Activated CD4-positive, alpha-beta memory T cell treated with anti-CD3 and anti-CD28 coated beads, Interleukin-2, amount 10 ng/mL, durations not matched to agents 7 days and 5 days (primary cell): ENCODE data around the gene EVA1A. TPM values are rescaled to one million over a fixed set of nuclear protein-coding genes. Genes with fewer than 3 reads are reported as not detected.

ENCODE experiments used
- CTCF ChIA-PET: fragments of 350-600 bp; sonication (Branson Sonifier 250); formaldehyde crosslinking; loops from one replicate; lab custom pipeline; 2021; ENCODE audit warnings: antibody characterized with exemption, inconsistent platforms; lab: Charles Lee
- POLR2A ChIA-PET: fragments of 350-600 bp; sonication (Branson Sonifier 250); formaldehyde crosslinking; loops from one replicate; lab custom pipeline; 2021; ENCODE audit warnings: antibody characterized with exemption; lab: Charles Lee
- DNase-seq: peaks from one replicate; pipeline ENCODE4 v3.0.0-alpha.2; 2020
- H3K27ac Mint-ChIP-seq: one replicate; pipeline ENCODE4 v1.8.0; 2021; ENCODE audit warnings: mild to moderate bottlenecking, mixed read lengths
- H3K27me3 Mint-ChIP-seq: one replicate; pipeline ENCODE4 v1.8.0; 2021; ENCODE audit warnings: mixed read lengths
- H3K36me3 Mint-ChIP-seq: one replicate; pipeline ENCODE4 v1.8.0; 2021; ENCODE audit warnings: low read depth, mixed read lengths
- H3K4me1 Mint-ChIP-seq: one replicate; pipeline ENCODE4 v1.8.0; 2021; ENCODE audit warnings: mixed read lengths
- H3K4me3 Mint-ChIP-seq: one replicate; pipeline ENCODE4 v1.8.0; 2021; ENCODE audit warnings: mild to moderate bottlenecking, mixed read lengths
- H3K9me3 Mint-ChIP-seq: one replicate; pipeline ENCODE4 v1.8.0; 2021; ENCODE audit warnings: mixed read lengths
- total RNA-seq, 2 experiments: library from RNA; stranded (reverse); gene quantifications; one replicate each; pipeline ENCODE4 v1.2.3, GENCODE V29; 2021

EVA1A gene
- total RNA-seq, 2 experiments from 2014 or later = not detected

DNA sequence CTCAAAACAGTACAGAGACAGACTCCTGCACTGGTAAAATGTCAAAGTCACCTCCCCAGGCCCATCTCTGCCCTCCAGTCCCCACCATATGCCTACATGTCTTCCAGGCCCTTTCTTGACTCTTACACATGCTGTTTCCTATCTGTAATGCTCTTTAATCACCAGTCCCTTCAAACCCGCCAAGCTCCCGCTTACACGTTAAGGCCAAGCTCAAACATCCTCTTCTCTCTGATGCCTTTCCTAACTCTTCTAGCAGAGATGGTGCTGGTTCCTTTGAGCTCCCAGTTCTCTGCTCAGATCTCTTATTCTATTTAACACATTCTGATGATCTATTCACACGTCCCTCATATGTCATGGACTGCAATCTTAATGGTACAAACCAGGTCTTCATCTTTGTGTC, 5.0 kb downstream of the EVA1A start:
- DNase-seq = no peak
- CTCF ChIA-PET = interaction anchor here (0.9 to 1.3 kb wide), 2 partner anchors 9 to 53 kb away, joined by 3 read pairs; no protein-coding TSS in a partner anchor
- POLR2A ChIA-PET = no interaction called here
- Mint-ChIP-seq H3K27me3 (peaks cover 26% of the 10 kb centered on the region), H3K4me3 (no peak overlapping the region), H3K9me3 (no peaks in the 10 kb centered on the region), H3K4me1 (peaks cover 3% of the 10 kb centered on the region), H3K36me3 (no peaks in the 10 kb centered on the region), H3K27ac (no peak overlapping the region)

DNA sequence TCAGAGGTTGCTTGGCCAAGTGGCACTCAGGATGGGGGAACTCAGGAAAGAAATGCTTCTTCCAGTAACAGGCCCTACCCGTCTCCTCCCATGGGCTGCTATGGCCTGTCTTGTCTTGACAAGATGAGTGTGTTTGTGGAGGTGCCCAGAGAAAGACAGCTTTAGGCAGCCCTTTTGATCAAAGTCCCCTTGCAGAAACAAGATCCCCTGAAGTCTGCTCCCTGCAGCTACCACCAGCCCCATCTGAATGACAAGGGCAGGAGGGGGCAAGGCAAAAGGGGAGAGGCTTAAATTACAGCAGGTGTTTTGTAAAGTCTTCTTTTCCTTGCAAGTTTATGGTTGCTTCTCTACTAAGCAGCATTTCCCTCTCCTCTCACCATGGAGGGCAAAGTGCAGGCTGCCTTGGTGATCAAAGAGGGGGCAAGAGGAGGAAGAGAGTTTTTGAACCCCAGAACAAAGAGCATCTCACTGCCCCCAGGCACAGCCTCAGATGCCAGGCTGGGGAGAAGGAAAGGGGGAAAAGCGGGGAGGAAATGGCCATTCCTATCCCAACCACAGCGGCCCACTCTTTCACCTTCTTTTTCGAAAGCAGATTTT, 6.7 kb downstream of the EVA1A start:
- H3K9me3 Mint-ChIP-seq = no peaks in the 10 kb centered on the region
- no peak overlapping the region for H3K27ac Mint-ChIP-seq
- no peaks in the 10 kb centered on the region for H3K4me1 Mint-ChIP-seq
- H3K4me3 Mint-ChIP-seq = no peak overlapping the region
- POLR2A ChIA-PET = no interaction called here
- no peak for DNase-seq
- no peaks in the 10 kb centered on the region for H3K36me3 Mint-ChIP-seq
- CTCF ChIA-PET = no interaction called here
- peaks cover 20% of the 10 kb centered on the region for H3K27me3 Mint-ChIP-seq

DNA sequence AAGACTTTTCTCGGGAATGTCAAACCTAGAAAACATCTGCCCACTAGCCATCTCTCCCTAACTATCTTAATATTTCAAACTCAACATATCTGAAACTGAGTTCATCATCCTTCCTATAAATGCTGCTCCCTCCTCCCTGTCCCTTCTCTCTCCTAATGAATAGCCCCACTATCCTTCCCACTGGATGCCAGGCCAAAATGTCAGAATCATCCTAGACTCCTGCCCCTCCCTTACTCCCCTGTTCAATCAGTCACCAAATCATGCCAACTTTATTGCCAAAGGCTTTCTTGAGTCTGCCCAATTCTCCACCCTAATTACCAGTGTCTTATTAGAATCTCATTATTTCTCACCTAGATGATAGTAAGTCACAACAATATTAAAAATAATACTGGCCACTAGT, 8.5 kb downstream of the EVA1A start:
- Mint-ChIP-seq H3K9me3 (no peaks in the 10 kb centered on the region), H3K27ac (no peak overlapping the region), H3K4me1 (no peaks in the 10 kb centered on the region), H3K4me3 (no peak overlapping the region), H3K27me3 (peaks cover 14% of the 10 kb centered on the region), H3K36me3 (no peaks in the 10 kb centered on the region)
- CTCF ChIA-PET = no interaction called here
- no peak for DNase-seq
- POLR2A ChIA-PET = no interaction called here

DNA sequence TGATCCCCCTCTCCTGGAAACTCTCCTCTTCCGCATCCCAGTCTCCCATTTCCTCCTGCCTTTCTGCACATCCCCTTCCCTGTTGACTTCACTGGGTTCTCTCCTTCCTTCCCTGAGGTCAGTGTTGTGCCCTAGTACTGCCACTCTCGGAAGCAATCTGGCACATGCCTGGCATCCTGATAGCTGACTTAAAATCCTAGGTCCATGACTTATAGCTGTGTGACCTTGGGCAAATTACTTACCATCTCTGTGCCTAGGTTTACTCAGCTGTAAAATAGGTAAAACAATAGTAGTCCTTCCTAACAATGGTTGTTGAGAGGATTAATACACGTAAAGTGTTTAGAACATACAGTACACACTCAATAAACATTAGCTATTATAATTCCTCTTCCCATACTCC, 9.3 kb downstream of the EVA1A start:
- no peaks in the 10 kb centered on the region for H3K9me3 Mint-ChIP-seq
- CTCF ChIA-PET = no interaction called here
- DNase-seq = no peak
- no peak overlapping the region for H3K27ac Mint-ChIP-seq
- H3K36me3 Mint-ChIP-seq = no peaks in the 10 kb centered on the region
- POLR2A ChIA-PET = no interaction called here
- peaks cover 16% of the 10 kb centered on the region for H3K27me3 Mint-ChIP-seq
- no peaks in the 10 kb centered on the region for H3K4me1 Mint-ChIP-seq
- H3K4me3 Mint-ChIP-seq = no peak overlapping the region

DNA sequence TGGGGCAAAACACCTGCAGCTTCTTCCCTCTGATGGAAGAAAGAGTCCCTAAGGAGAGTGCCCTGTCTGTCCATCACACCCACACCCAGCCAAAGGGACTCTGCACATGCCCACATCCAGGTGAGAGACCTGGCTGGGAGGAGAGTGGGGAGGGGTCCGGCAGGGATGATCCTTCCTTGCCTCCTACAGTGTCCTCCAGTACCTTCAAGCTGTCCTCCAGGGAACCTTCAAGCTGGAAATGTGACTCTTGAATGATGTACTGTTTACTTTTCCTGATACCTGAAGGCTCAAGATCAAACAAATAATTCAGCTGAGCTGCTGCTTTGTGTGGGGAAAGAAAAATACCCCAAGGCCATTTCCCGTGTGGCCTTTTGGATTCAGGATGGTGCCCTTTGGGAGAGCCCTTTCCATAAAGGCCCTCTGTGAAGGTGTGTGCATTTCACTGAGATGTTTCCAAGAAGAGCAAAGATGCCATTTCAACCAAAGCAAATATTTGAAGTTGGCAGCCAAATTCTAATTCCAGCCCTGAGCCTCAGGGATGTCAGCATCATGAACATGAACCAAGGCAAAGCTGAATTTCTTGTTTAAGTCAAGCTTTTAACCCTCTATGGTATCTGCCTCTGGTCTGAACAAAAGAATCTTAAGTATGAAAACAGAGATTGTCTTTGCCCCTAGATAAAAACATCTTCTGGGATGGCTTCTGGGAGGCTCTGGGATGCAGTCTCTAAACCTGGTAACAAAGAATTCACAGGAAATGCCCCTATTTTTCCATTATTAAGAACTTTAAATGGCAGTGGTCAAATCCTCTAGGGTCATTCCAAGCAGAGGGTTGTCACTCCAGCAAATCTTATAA, 11.1 kb downstream of the EVA1A start:
- no peak for DNase-seq
- Mint-ChIP-seq H3K27ac (no peak overlapping the region), H3K4me3 (no peak overlapping the region), H3K27me3 (peaks cover 16% of the 10 kb centered on the region), H3K36me3 (no peaks in the 10 kb centered on the region), H3K9me3 (no peaks in the 10 kb centered on the region), H3K4me1 (no peaks in the 10 kb centered on the region)
- CTCF ChIA-PET = interaction anchor here (1.4 kb wide), 1 partner anchor 14 kb away, joined by 5 read pairs; no protein-coding TSS in a partner anchor
- POLR2A ChIA-PET = no interaction called here

GRCh38 chr2:75548036-75548573, 12.6 kb downstream of the EVA1A start:
- ChIA-PET POLR2A (no interaction called here), CTCF (interaction anchor here (1.1 kb wide), 1 partner anchor 16 kb away, joined by 3 read pairs; no protein-coding TSS in a partner anchor)
- H3K4me3 Mint-ChIP-seq = no peak overlapping the region
- no peak overlapping the region for H3K27ac Mint-ChIP-seq
- H3K36me3 Mint-ChIP-seq = no peaks in the 10 kb centered on the region
- H3K27me3 Mint-ChIP-seq = peaks cover 16% of the 10 kb centered on the region
- H3K4me1 Mint-ChIP-seq = no peaks in the 10 kb centered on the region
- no peak for DNase-seq
- H3K9me3 Mint-ChIP-seq = no peaks in the 10 kb centered on the region

GRCh38 chr2:75547345-75548035, 13.2 kb downstream of the EVA1A start:
- H3K27ac Mint-ChIP-seq = no peak overlapping the region
- H3K4me3 Mint-ChIP-seq = no peak overlapping the region
- ChIA-PET CTCF (interaction anchor here (1.1 kb wide), 1 partner anchor 17 kb away, joined by 3 read pairs; no protein-coding TSS in a partner anchor), POLR2A (no interaction called here)
- H3K9me3 Mint-ChIP-seq = no peaks in the 10 kb centered on the region
- H3K36me3 Mint-ChIP-seq = no peaks in the 10 kb centered on the region
- no peak for DNase-seq
- peaks cover 16% of the 10 kb centered on the region for H3K27me3 Mint-ChIP-seq
- H3K4me1 Mint-ChIP-seq = no peaks in the 10 kb centered on the region

DNA sequence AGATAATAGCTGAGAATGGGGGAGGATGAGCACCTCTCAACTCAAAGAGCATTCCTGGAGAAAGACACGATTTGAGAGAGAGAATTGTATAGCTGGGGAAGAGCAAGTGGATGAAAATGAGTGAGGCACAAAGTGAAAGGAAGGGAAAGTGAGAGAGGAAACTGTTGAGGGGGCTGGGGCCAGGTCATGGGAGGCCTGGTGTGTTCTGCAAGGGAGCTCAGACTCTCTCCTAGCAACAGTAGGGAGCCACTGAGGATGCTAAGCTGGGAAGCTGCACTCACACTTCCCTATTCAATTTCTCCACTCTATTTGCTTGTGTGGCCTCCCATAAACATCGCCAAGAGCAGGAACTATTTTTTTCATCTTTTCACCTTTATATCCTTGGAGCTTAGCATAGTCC, 14.8 kb downstream of the EVA1A start:
- Mint-ChIP-seq H3K4me1 (no peaks in the 10 kb centered on the region), H3K9me3 (no peaks in the 10 kb centered on the region), H3K4me3 (no peak overlapping the region), H3K27me3 (peaks cover 12% of the 10 kb centered on the region), H3K36me3 (no peaks in the 10 kb centered on the region), H3K27ac (no peak overlapping the region)
- DNase-seq = no peak
- POLR2A ChIA-PET = no interaction called here
- CTCF ChIA-PET = no interaction called here

- Mint-ChIP-seq H3K36me3 (no peaks in the 10 kb centered on the region), H3K9me3 (no peaks in the 10 kb centered on the region), H3K4me3 (no peak overlapping the region), H3K27ac (no peak overlapping the region), H3K27me3 (peaks cover 10% of the 10 kb centered on the region), H3K4me1 (no peaks in the 10 kb centered on the region)
- POLR2A ChIA-PET = no interaction called here
- CTCF ChIA-PET = no interaction called here
- DNase-seq = no peak
These were observed 15.4 kb downstream of the EVA1A start for GRCh38 chr2:75545387-75545786.

DNA sequence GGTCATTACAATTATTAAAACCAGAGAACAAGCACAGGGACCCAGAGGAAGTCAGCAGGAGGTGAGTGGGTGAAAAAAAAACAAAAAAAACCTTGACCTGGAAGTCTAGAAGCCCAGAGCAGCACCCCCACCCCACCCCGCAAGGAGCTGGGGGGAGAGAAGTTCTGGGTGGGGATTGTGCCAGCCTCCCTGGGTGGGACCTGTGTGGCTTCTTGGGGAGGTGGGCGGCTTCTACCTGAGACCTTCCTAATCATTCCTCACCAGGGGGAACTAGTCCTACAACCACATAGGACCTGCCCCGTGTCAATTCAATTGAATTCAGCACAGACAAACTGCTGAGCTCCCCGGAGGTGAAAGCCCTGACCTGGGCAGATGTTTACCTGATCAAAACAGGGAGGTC, 17.3 kb downstream of the EVA1A start:
- ChIA-PET CTCF (no interaction called here), POLR2A (no interaction called here)
- DNase-seq = no peak
- Mint-ChIP-seq H3K4me1 (no peaks in the 10 kb centered on the region), H3K27me3 (peaks cover 4% of the 10 kb centered on the region), H3K27ac (no peak overlapping the region), H3K9me3 (no peaks in the 10 kb centered on the region), H3K4me3 (no peak overlapping the region), H3K36me3 (no peaks in the 10 kb centered on the region)

DNA sequence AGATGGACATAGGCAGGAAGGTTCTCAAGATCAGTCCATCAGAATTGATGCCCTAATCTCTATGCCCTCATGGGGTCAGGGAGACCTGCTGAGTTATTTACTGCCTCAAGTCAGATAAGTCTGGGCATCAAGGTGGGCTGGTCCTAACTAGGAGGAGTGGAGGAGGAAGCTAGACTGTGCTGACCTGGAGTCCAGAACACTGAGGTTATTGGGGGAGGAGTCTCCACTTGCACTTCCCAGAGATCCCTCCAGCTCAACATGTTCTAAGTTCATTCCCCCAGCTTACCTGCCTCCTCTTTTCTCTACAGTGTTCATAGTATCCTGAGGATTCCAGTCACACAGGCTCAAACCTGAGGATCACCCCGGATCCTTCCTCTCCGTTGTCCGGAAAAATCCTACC, 19.3 kb downstream of the EVA1A start:
- ChIA-PET CTCF (no interaction called here), POLR2A (no interaction called here)
- no peak overlapping the region for H3K27ac Mint-ChIP-seq
- DNase-seq = no peak
- no peaks in the 10 kb centered on the region for H3K4me1 Mint-ChIP-seq
- H3K4me3 Mint-ChIP-seq = no peak overlapping the region
- H3K9me3 Mint-ChIP-seq = no peaks in the 10 kb centered on the region
- H3K36me3 Mint-ChIP-seq = no peaks in the 10 kb centered on the region
- peaks cover 2% of the 10 kb centered on the region for H3K27me3 Mint-ChIP-seq

- ChIA-PET CTCF (no interaction called here), POLR2A (no interaction called here)
- no peak overlapping the region for H3K4me3 Mint-ChIP-seq
- H3K27ac Mint-ChIP-seq = no peak overlapping the region
- H3K9me3 Mint-ChIP-seq = no peaks in the 10 kb centered on the region
- DNase-seq = no peak
- no peaks in the 10 kb centered on the region for H3K4me1 Mint-ChIP-seq
- peaks cover 2% of the 10 kb centered on the region for H3K27me3 Mint-ChIP-seq
- H3K36me3 Mint-ChIP-seq = no peaks in the 10 kb centered on the region
These were observed 19.7 kb downstream of the EVA1A start for GRCh38 chr2:75540994-75541393.
